SK-N-SH treated with all-trans-retinoic acid at 6 μM for 48 hours (cell line): Measurements from ENCODE around the gene LIG4.

Experiments
- ATAC-seq: fragments of 200-7000 bp; cut with Tn5 transposase; 3 replicates; pipeline ENCODE4 v1.9.1; 2020; ENCODE audit warnings: mild to moderate bottlenecking, moderate library complexity
- ISL1 ChIP-seq: fragments of 250-450 bp; sonication (Bioruptor Pico); IDR thresholded peaks from 2 replicates; pipeline ENCODE4 v2.1.2; 2022; ENCODE audit warnings: mild to moderate bottlenecking, moderate library complexity
- POU6F1 ChIP-seq: fragments of 250-450 bp; sonication (Bioruptor Pico); IDR thresholded peaks from 2 replicates; pipeline ENCODE4 v1.8.0; 2021; ENCODE audit warnings: low read depth, mild to moderate bottlenecking, moderate library complexity, borderline replicate concordance
- PPARA ChIP-seq: fragments of 250-450 bp; sonication (Bioruptor Pico); IDR thresholded peaks from 2 replicates; pipeline ENCODE4 v1.5.0; 2020; ENCODE audit warnings: mild to moderate bottlenecking, borderline replicate concordance
- ZNF70 ChIP-seq: fragments of 450-650 bp; formaldehyde crosslinking; IDR thresholded peaks from 2 replicates; pipeline ENCODE4 v1.5.0; 2020; ENCODE audit warnings: mild to moderate bottlenecking, moderate library complexity
- ZNF8 ChIP-seq: fragments of 450-650 bp; formaldehyde crosslinking; IDR thresholded peaks from 2 replicates; pipeline ENCODE4 v1.5.0; 2020; ENCODE audit warnings: mild to moderate bottlenecking, moderate library complexity

LIG4 gene

GRCh38 chr13:108166078-108166477 is 49.3 kb downstream of the LIG4 start:
- TF ChIP-seq PPARA (CRISPR knock-in tag) (no peak), POU6F1 (CRISPR knock-in tag) (no peak)
- ATAC-seq: no peak

DNA sequence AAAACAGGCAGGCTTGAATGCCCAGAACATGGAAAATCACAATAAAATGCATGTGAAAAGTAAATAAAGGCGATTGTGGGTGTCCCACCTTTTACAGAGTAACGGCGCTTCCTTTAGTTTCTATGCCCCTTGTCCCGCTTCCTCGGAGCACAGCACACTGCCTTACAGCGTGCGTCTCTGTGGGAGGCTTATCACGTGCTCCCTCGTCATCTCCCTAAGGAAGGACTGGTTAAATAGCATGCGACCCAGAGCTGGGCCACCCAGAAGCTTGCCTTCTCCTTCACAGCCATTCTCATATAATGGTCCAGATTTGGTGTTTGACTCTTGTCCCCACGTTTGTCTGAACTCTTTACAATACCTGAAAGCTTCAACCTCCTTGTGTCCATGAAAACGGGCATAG is 56.6 kb downstream of the LIG4 start:
- ATAC-seq: no peak
- TF ChIP-seq ZNF8 (no peak), ISL1 (CRISPR knock-in tag) (no peak), ZNF70 (CRISPR knock-in tag) (no peak)
